HEK293 (cell line): ENCODE measurements around the gene PTPRN2.

Experiments
- CTCF ChIA-PET: fragments of 350-600 bp; formaldehyde crosslinking; extraction: SDS; loops from one replicate; lab custom pipeline; 2021; ENCODE audit warnings: antibody characterized with exemption; lab: Yijun Ruan, JAX
- POLR2A ChIA-PET: fragments of 300-600 bp; formaldehyde crosslinking; extraction: SDS; loops from one replicate; lab custom pipeline; 2020; ENCODE audit warnings: antibody characterized with exemption, inconsistent platforms; lab: Yijun Ruan, JAX
- H3K27ac ChIP-seq: fragments of 200-500 bp; sonication (Bioruptor generic); 2 replicates; pipeline ENCODE4 v1.5.1; 2014; ENCODE audit warnings: low read depth, low read length, control low read depth, inconsistent platforms; ENCODE audit errors: extremely low read depth
- H3K36me3 ChIP-seq, 2 experiments: fragments of 200-500 bp in 1 of 2; sonication (Bioruptor generic) in 1 of 2; 1 replicate in 1 of 2; 2 replicates in 1 of 2; pipeline ENCODE4 v1.5.1; 2014 to 2017; ENCODE audit warnings: inconsistent platforms in 2 of 2, low read length in 2 of 2; ENCODE audit not compliant: control insufficient read depth in 2 of 2, insufficient read depth in 1 of 2
- H3K4me1 ChIP-seq: fragments of 200-500 bp; sonication (Bioruptor generic); 2 replicates; pipeline ENCODE4 v1.5.1; 2014; ENCODE audit warnings: mild to moderate bottlenecking, low read length, inconsistent platforms; ENCODE audit not compliant: control insufficient read depth, insufficient read depth
- H3K4me3 ChIP-seq: 2 replicates; pipeline ENCODE4 v1.5.1; 2011; ENCODE audit warnings: low read depth, mild to moderate bottlenecking, control low read depth, low read length, moderate library complexity
- H3K9me3 ChIP-seq: fragments of 200-500 bp; sonication (Bioruptor generic); 2 replicates; pipeline ENCODE4 v1.5.1; 2014; ENCODE audit warnings: low read depth, low read length, inconsistent platforms; ENCODE audit not compliant: control insufficient read depth, insufficient read depth
- CTCF ChIP-seq: fragments of 450-650 bp; formaldehyde crosslinking; IDR thresholded peaks from 2 replicates; pipeline ENCODE4 v1.5.1; 2016; ENCODE audit warnings: missing biosample characterization, missing genetic modification characterization
- HOXD13 ChIP-seq: sonication (generic); formaldehyde crosslinking; IDR thresholded peaks from 2 replicates; pipeline ENCODE4 v1.8.0; 2022; ENCODE audit warnings: missing genetic modification reagents, borderline replicate concordance
- SP2 ChIP-seq: fragments of 450-650 bp; formaldehyde crosslinking; IDR thresholded peaks from 2 replicates; pipeline ENCODE4 v1.5.1; 2016; ENCODE audit warnings: missing biosample characterization, missing genetic modification characterization
- ZBTB11 ChIP-seq: fragments of 450-650 bp; formaldehyde crosslinking; conservative IDR thresholded peaks from 2 replicates; pipeline ENCODE4 v1.5.1; 2016; ENCODE audit warnings: low read depth, missing biosample characterization, missing genetic modification characterization
- ZBTB21 ChIP-seq: fragments of 450-650 bp; formaldehyde crosslinking; IDR thresholded peaks from 2 replicates; pipeline ENCODE4 v1.5.1; 2017; ENCODE audit warnings: missing biosample characterization, missing genetic modification characterization
- ZBTB7A ChIP-seq: fragments of 450-650 bp; formaldehyde crosslinking; IDR thresholded peaks from 2 replicates; pipeline ENCODE4 v1.5.1; 2016; ENCODE audit warnings: low read depth, missing biosample characterization, missing genetic modification characterization
- ZNF16 ChIP-seq: fragments of 450-650 bp; formaldehyde crosslinking; IDR thresholded peaks from 2 replicates; pipeline ENCODE4 v1.5.1; 2016; ENCODE audit warnings: low read depth, missing biosample characterization, missing genetic modification characterization
- ZNF221 ChIP-seq: fragments of 450-650 bp; formaldehyde crosslinking; IDR thresholded peaks from 2 replicates; pipeline ENCODE4 v1.5.1; 2017; ENCODE audit warnings: missing biosample characterization, missing genetic modification characterization, borderline replicate concordance
- ZNF266 ChIP-seq: fragments of 450-650 bp; formaldehyde crosslinking; IDR thresholded peaks from 2 replicates; pipeline ENCODE4 v1.5.1; 2016; ENCODE audit warnings: missing biosample characterization, missing genetic modification characterization, low read depth
- ZNF311 ChIP-seq: fragments of 450-650 bp; formaldehyde crosslinking; IDR thresholded peaks from 2 replicates; pipeline ENCODE4 v1.5.1; 2017; ENCODE audit warnings: missing biosample characterization, missing genetic modification characterization, borderline replicate concordance
- ZNF362 ChIP-seq: fragments of 450-650 bp; formaldehyde crosslinking; IDR thresholded peaks from 2 replicates; pipeline ENCODE4 v1.5.1; 2016; ENCODE audit warnings: missing biosample characterization, missing genetic modification characterization
- ZNF449 ChIP-seq: fragments of 450-650 bp; formaldehyde crosslinking; IDR thresholded peaks from 2 replicates; pipeline ENCODE4 v1.5.1; 2017; ENCODE audit warnings: missing biosample characterization, mild to moderate bottlenecking, missing genetic modification characterization, moderate library complexity
- ZNF518A ChIP-seq: fragments of 450-650 bp; formaldehyde crosslinking; conservative IDR thresholded peaks from 2 replicates; pipeline ENCODE4 v1.5.1; 2016; ENCODE audit warnings: low read depth, missing biosample characterization, missing genetic modification characterization
- ZNF558 ChIP-seq: fragments of 450-650 bp; formaldehyde crosslinking; IDR thresholded peaks from 2 replicates; pipeline ENCODE4 v1.5.1; 2016; ENCODE audit warnings: missing biosample characterization, missing genetic modification characterization
- ZNF561 ChIP-seq: fragments of 450-650 bp; IDR thresholded peaks from 2 replicates; pipeline ENCODE4 v1.5.1; 2018; ENCODE audit warnings: missing biosample characterization, missing genetic modification characterization, borderline replicate concordance
- ZNF610 ChIP-seq: fragments of 450-650 bp; formaldehyde crosslinking; IDR thresholded peaks from 2 replicates; pipeline ENCODE4 v1.5.1; 2016; ENCODE audit warnings: missing biosample characterization, missing genetic modification characterization, borderline replicate concordance

Gene PTPRN2

GRCh38 chr7:158369866-158370265 is 217.8 kb downstream of the PTPRN2 start:
- Histone ChIP-seq H3K4me1 (no peaks in the 10 kb centered on the region), H3K27ac (no peak overlapping the region), H3K9me3 (no peaks in the 10 kb centered on the region), H3K36me3 (no peaks in the 10 kb centered on the region), H3K4me3 (no peak overlapping the region)
- TF ChIP-seq ZBTB7A (no peak), ZNF311 (no peak), ZNF266 (tag by site-specific recombination) (no peak), ZNF221 (tag by site-specific recombination) (no peak), SP2 (tag by site-specific recombination) (no peak), ZNF16 (tag by site-specific recombination) (no peak), HOXD13 (CRISPR knock-in tag) (no peak), ZBTB21 (tag by site-specific recombination) (no peak), CTCF (tag by site-specific recombination) (no peak), ZNF449 (tag by site-specific recombination) (no peak), ZNF561 (tag by site-specific recombination) (no peak), ZBTB11 (no peak), ZNF518A (tag by site-specific recombination) (no peak), ZNF362 (no peak), ZNF558 (no peak), ZNF610 (tag by site-specific recombination) (no peak)
- ChIA-PET CTCF (no interaction called here), POLR2A (no interaction called here)
